Keratinocyte (primary cell): Measurements from ENCODE around the gene DGKD.

Experiments used
- EZH2 ChIP-seq: IDR thresholded peaks from one replicate; pipeline ENCODE4 v1.6.1; 2012; ENCODE audit warnings: inconsistent platforms, mild to moderate bottlenecking, low read length, moderate library complexity
- TF ChIP-seq, protein P1 (sequence below), 3 experiments: IDR thresholded peaks in 1 of 3; conservative IDR thresholded peaks in 1 of 3; optimal IDR thresholded peaks in 1 of 3; 2 replicates in 2 of 3; 3 replicates in 1 of 3; pipeline versions ENCODE3 to v1.5.1; 2011; ENCODE audit warnings: low read length in 3 of 3, mild to moderate bottlenecking in 3 of 3, moderate library complexity in 2 of 3, control low read depth in 1 of 3, inconsistent platforms in 1 of 3; ENCODE audit not compliant: insufficient read depth in 2 of 3; ENCODE audit errors: extremely low read depth in 1 of 3

DNA sequence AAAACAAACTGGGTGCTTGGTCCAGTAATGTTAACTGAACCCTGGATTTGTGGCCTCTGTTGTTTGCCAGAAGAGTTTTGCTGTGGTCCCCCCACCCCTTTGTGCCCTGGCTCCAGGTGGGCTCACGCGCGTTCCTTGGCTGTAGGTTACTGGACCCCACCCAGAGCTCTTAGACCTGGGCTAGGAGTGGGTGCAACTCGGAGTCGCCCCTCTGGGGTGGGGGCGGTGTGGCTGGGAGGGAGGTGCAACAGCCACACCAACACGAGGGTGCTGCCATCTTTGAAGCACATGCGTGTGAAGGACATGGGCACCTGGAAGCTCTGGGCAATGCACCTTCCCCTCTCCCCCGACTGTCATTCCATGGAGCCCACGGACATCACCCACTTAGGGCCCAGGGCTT lies 119.6 kb downstream of the DGKD start:
- TF ChIP-seq, protein P1, sequence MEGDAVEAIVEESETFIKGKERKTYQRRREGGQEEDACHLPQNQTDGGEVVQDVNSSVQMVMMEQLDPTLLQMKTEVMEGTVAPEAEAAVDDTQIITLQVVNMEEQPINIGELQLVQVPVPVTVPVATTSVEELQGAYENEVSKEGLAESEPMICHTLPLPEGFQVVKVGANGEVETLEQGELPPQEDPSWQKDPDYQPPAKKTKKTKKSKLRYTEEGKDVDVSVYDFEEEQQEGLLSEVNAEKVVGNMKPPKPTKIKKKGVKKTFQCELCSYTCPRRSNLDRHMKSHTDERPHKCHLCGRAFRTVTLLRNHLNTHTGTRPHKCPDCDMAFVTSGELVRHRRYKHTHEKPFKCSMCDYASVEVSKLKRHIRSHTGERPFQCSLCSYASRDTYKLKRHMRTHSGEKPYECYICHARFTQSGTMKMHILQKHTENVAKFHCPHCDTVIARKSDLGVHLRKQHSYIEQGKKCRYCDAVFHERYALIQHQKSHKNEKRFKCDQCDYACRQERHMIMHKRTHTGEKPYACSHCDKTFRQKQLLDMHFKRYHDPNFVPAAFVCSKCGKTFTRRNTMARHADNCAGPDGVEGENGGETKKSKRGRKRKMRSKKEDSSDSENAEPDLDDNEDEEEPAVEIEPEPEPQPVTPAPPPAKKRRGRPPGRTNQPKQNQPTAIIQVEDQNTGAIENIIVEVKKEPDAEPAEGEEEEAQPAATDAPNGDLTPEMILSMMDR (optimal IDR thresholded peaks at IDR 0.05 in 1 of 3, IDR thresholded peaks at IDR 0.05 in 1 of 3, conservative IDR thresholded peaks at IDR 0.05 in 1 of 3; ENCODE audit: extremely low read depth in 1 of 3, insufficient read depth in 2 of 3, low read length in 3 of 3): no peak
- TF ChIP-seq EZH2: no peak
